Stimulated activated CD4-positive, alpha-beta T cell treated with anti-CD3 and anti-CD28 coated beads, Interleukin-15, amount 100 ng/mL, for 1 hour (primary cell): ENCODE results near the gene GPR12.

Experiments
- DNase-seq, 2 donors: peaks; one replicate each; pipeline ENCODE4 v3.0.0-alpha.2; 2020; ENCODE audit warnings: low read depth in 1 of 2, low spot score in 1 of 2

GPR12 gene

DNA sequence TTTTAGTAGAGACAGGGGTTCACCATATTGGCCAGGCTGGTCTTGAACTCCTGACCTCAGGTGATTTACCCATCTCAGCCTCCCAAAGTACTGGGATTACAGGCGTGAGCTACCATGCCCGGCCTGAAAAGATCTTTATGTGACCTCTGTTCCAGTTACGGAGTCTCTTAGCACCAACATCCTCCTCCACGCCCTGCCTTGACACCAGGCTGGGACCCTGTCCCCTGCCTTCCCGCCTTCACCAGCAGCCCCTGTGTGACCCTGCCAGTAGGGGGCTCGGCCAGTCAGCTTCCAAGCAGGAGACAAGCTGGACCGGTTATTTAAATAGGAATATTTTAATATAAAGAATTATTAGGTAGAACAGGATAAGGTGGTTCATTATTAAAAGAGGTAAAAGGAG lies 54.2 kb downstream of the GPR12 start:
- DNase-seq, result no peak

GRCh38 chr13:26705536-26705935 lies 55.0 kb downstream of the GPR12 start:
- no peak for DNase-seq
